ENCODE data around the gene GPR160. TPM values are rescaled to one million over a fixed set of nuclear protein-coding genes. Genes with fewer than 3 reads are reported as not detected.

The GPR160 gene
- total RNA-seq, 1 donor from 2014 or later: 65.5 TPM

DNA sequence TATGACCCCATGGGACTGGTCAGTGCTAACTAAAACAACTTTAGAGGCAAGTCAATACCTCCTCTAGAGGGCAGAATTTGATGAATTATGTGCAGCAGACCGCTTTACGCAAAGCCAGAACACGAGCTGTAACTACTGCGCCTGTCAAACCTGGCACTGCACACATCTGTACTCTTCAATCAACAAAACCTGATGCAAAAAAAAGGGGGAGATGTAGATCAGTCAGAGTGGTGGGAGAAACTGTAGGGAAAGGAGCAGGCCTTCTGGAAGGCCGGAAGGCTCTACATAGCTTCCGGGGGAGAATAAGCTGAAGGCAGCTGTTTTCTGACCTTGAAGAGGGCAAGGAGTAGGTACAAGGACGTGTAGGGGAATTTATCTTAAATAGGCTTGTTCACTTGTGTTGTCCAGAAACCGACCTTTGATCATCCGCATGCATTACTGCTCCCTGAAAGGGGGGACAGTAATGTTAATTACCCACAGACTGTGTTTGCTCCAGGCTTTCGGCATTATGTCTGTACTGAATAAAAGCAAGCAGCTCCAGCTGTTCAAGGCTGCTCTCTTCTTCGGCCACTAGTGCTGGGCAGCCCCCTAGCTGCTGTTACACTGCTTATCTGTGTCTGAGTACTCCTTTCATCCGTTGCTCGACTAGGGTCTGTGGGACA lies 41.0 kb downstream of the GPR160 start:
- no peak for ATAC-seq (ENCODE audit: low read depth)
- POLR2A ChIA-PET: interaction anchor here (1.5 kb wide), 1 partner anchor 20 kb away, joined by 3 read pairs; no protein-coding TSS in a partner anchor

DNA sequence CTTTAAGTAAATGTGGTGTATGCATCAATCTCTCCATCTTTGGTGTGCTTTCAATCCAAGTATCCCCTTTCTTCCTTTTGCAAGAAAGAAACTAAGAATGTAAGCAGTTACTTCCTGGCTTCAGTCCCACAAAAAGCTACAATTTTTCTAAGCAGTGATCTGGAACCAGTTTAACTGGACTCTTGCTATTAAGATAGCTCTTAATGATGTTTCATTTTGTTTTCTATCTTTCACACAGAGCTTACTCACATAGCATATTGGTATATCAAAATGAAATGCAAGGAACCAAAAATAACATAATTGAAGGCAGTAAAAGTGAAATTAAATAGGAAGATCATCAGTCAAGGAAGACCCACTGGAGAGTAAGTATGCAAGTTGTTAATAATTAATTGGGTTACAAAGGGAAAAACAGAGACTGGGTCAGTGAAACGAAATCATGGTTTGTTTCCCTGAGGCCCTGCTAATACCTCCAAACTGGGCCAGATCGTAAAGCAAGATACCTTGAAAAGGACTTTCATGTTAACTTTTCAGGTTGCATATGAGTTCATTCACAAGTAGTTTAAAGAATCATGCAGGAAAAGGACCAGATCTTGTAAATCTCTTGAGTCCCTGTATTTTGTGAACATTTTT lies 41.9 kb downstream of the GPR160 start:
- ChIA-PET CTCF (no interaction called here), POLR2A (interaction anchor here (1.5 kb wide), 1 partner anchor 21 kb away, joined by 3 read pairs; no protein-coding TSS in a partner anchor)
- Mint-ChIP-seq H3K36me3 (ENCODE audit: low read depth) (peaks cover 51% of the 10 kb centered on the region), H3K27ac (peak overlapping the region; percentile 19), H3K27me3 (no peaks in the 10 kb centered on the region), H3K9me3 (no peaks in the 10 kb centered on the region), H3K4me3 (no peak overlapping the region), H3K4me1 (peaks cover 21% of the 10 kb centered on the region)
- DNase-seq (no peak), ATAC-seq (ENCODE audit: low read depth) (no peak)
- no peak for TF ChIP-seq CTCF (IDR thresholded peaks at IDR 0.05)
- intact Hi-C loops (cut with micrococcal nuclease): no loop called here

More for the DNA sequence above, 41.0 kb downstream of the GPR160 start:
- TF ChIP-seq CTCF (IDR thresholded peaks at IDR 0.05): no peak
- Mint-ChIP-seq H3K4me3 (no peak overlapping the region), H3K27me3 (no peaks in the 10 kb centered on the region), H3K4me1 (peaks cover 14% of the 10 kb centered on the region), H3K36me3 (ENCODE audit: low read depth) (peaks cover 45% of the 10 kb centered on the region), H3K27ac (no peak overlapping the region), H3K9me3 (no peaks in the 10 kb centered on the region)
- intact Hi-C loops (cut with micrococcal nuclease): no loop called here
- no peak for DNase-seq
- CTCF ChIA-PET: no interaction called here

DNA sequence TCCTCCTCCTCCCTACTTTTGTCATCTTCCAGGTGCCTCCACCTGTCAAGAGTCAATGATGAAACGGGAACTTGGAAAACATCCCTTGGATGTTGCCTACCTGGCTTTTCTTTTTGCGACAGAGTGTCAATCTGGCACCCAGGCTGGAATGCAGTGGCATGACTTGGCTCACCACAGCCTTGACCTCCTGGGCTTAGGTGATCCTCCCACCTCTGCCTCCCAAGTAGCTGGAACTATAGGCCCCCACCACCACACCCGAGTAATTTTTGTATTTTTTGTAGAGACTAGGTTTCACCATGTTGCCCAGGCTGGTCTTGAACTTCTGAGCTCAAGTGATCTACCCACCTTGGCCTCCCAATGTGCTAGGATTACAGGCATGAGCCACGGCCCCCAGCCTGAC lies 42.8 kb downstream of the GPR160 start:
- ATAC-seq (ENCODE audit: low read depth) (no peak), DNase-seq (no peak)
- Mint-ChIP-seq H3K4me1 (peaks cover 21% of the 10 kb centered on the region), H3K36me3 (ENCODE audit: low read depth) (peaks cover 55% of the 10 kb centered on the region), H3K27ac (peak overlapping the region; percentile 50), H3K27me3 (no peaks in the 10 kb centered on the region), H3K9me3 (no peaks in the 10 kb centered on the region), H3K4me3 (no peak overlapping the region)
- ChIA-PET CTCF (no interaction called here), POLR2A (interaction anchor here (1.5 kb wide), 1 partner anchor 22 kb away, joined by 3 read pairs; no protein-coding TSS in a partner anchor)
- intact Hi-C loops (cut with micrococcal nuclease): no loop called here
- no peak for TF ChIP-seq CTCF (IDR thresholded peaks at IDR 0.05)

GRCh38 chr3:170081079-170081741 lies 43.4 kb downstream of the GPR160 start:
- ATAC-seq (ENCODE audit: low read depth) (no peak), DNase-seq (no peak)
- no peaks in the 10 kb centered on the region for H3K27me3 Mint-ChIP-seq
- ChIA-PET POLR2A (no interaction called here), CTCF (no interaction called here)
- peaks cover 21% of the 10 kb centered on the region for H3K4me1 Mint-ChIP-seq
- intact Hi-C loops (cut with micrococcal nuclease): no loop called here
- no peak overlapping the region for H3K4me3 Mint-ChIP-seq
- no peak overlapping the region for H3K27ac Mint-ChIP-seq
- TF ChIP-seq CTCF (IDR thresholded peaks at IDR 0.05): no peak
- peaks cover 59% of the 10 kb centered on the region for H3K36me3 Mint-ChIP-seq (ENCODE audit: low read depth)
- no peaks in the 10 kb centered on the region for H3K9me3 Mint-ChIP-seq

DNA sequence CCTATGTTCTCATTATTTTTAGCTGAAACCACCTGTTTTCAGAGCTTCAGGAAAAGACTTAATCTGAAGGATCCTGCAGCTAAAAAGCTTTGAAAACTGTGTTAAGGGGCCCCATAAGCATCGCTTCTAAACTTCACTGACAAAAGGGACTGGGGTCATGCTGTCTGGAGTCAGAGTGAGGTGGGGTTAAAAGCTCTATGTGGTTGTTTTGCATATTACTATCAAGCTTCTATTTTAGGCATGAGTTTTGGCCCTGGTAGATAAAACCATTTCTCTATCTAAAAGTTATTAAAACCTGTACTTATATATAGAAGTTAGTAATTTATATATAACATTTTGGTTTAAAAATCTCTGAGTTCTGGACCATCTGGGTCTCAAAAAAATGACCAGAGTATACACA lies 45.5 kb downstream of the GPR160 start:
- peaks cover 17% of the 10 kb centered on the region for H3K4me1 Mint-ChIP-seq

More for the DNA sequence above, 45.5 kb downstream of the GPR160 start:
- intact Hi-C loops (cut with micrococcal nuclease): no loop called here
- no peak overlapping the region for H3K27ac Mint-ChIP-seq
- DNase-seq: no peak
- no peak for TF ChIP-seq CTCF (IDR thresholded peaks at IDR 0.05)
- H3K9me3 Mint-ChIP-seq: no peaks in the 10 kb centered on the region
- ChIA-PET CTCF (no interaction called here), POLR2A (interaction anchor here (0.5 to 1.1 kb wide), 4 partner anchors 23 to 271 kb away, joined by 3 read pairs; partner anchors contain the start of genes LRRC34 and LRRIQ4)
- H3K36me3 Mint-ChIP-seq (ENCODE audit: low read depth): peaks cover 64% of the 10 kb centered on the region
- no peaks in the 10 kb centered on the region for H3K27me3 Mint-ChIP-seq
- no peak for ATAC-seq (ENCODE audit: low read depth)
- H3K4me3 Mint-ChIP-seq: no peak overlapping the region
